CD14-positive monocyte (primary cell): Measurements from ENCODE around the gene GSE1. TPM values are rescaled to one million over a fixed set of nuclear protein-coding genes. Genes with fewer than 3 reads are reported as not detected.

Experiments used
- DNase-seq, 3 donors: peaks; one replicate each; pipeline ENCODE4 v3.0.0-alpha.2; 2011 to 2022
- H2AFZ ChIP-seq: 2 replicates; pipeline ENCODE4 v1.6.0; 2012; ENCODE audit warnings: mild to moderate bottlenecking, low read depth, low read length, inconsistent platforms; ENCODE audit not compliant: insufficient read depth, poor library complexity, severe bottlenecking
- H3K27ac ChIP-seq, 2 donors: 1 replicate in 1 of 2; 2 replicates in 1 of 2; pipeline ENCODE4 v1.5.1; 2012 to 2013; ENCODE audit warnings: low read length in 2 of 2, control low read depth in 1 of 2, inconsistent platforms in 1 of 2, low read depth in 1 of 2, mild to moderate bottlenecking in 1 of 2
- H3K27me3 ChIP-seq, 2 donors: one replicate each; pipeline versions ENCODE4 v1.6.0 to v1.6.1; 2011 to 2013; ENCODE audit warnings: low read length in 2 of 2; ENCODE audit not compliant: control insufficient read depth in 2 of 2, insufficient read depth in 2 of 2
- H3K36me3 ChIP-seq, 2 donors: replicated peaks in 1 of 2; 1 replicate in 1 of 2; 2 replicates in 1 of 2; pipeline versions ENCODE4 v1.5.1 to v1.6.1; 2012 to 2013; ENCODE audit warnings: low read length in 2 of 2, control low read depth in 1 of 2, inconsistent platforms in 1 of 2, mild to moderate bottlenecking in 1 of 2; ENCODE audit not compliant: insufficient read depth in 2 of 2, control insufficient read depth in 1 of 2
- H3K4me1 ChIP-seq, 2 donors: 1 replicate in 1 of 2; 2 replicates in 1 of 2; pipeline versions ENCODE4 v1.5.1 to v1.6.1; 2012 to 2013; ENCODE audit warnings: low read length in 2 of 2, control low read depth in 1 of 2, inconsistent platforms in 1 of 2, mild to moderate bottlenecking in 1 of 2, moderate library complexity in 1 of 2; ENCODE audit not compliant: insufficient read depth in 2 of 2, control insufficient read depth in 1 of 2
- H3K4me2 ChIP-seq: replicated peaks from 2 replicates; pipeline ENCODE3; 2012; ENCODE audit warnings: low read length, moderate library complexity, mild to moderate bottlenecking; ENCODE audit not compliant: poor library complexity, severe bottlenecking; ENCODE audit errors: extremely low read depth
- H3K4me3 ChIP-seq, 3 experiments: fragments of 200-600 bp in 1 of 3; sonication (generic) in 1 of 3; replicated peaks in 1 of 3; 1 replicate in 2 of 3; 2 replicates in 1 of 3; pipeline ENCODE4 v1.5.1; 2011 to 2013; ENCODE audit warnings: low read length in 3 of 3, mild to moderate bottlenecking in 3 of 3, control low read depth in 2 of 3, low read depth in 2 of 3, inconsistent platforms in 1 of 3, moderate library complexity in 1 of 3
- H3K79me2 ChIP-seq: 2 replicates; pipeline ENCODE4 v1.6.0; 2012; ENCODE audit warnings: mild to moderate bottlenecking, control low read depth, inconsistent platforms, low read length, moderate library complexity; ENCODE audit not compliant: insufficient read depth
- H3K9ac ChIP-seq: 2 replicates; pipeline ENCODE4 v1.6.0; 2017; ENCODE audit warnings: low read length, mild to moderate bottlenecking; ENCODE audit not compliant: insufficient read depth, poor library complexity, severe bottlenecking
- H3K9me3 ChIP-seq, 2 donors: replicated peaks in 1 of 2; 1 replicate in 1 of 2; 2 replicates in 1 of 2; pipeline versions ENCODE4 v1.5.1 to v1.6.1; 2012 to 2013; ENCODE audit warnings: low read length in 2 of 2, control low read depth in 1 of 2; ENCODE audit not compliant: control insufficient read depth in 1 of 2, insufficient read depth in 1 of 2
- H4K20me1 ChIP-seq: 2 replicates; pipeline ENCODE4 v1.6.0; 2012; ENCODE audit warnings: mild to moderate bottlenecking, low read length, control low read depth, moderate library complexity; ENCODE audit not compliant: insufficient read depth
- H3K27ac Mint-ChIP-seq, 7 donors: one replicate each; pipeline ENCODE4 v1.8.0; 2020; ENCODE audit warnings: mild to moderate bottlenecking in 7 of 7, mixed read lengths in 7 of 7, moderate library complexity in 6 of 7, inconsistent platforms in 2 of 7
- H3K27me3 Mint-ChIP-seq, 3 donors: one replicate each; pipeline ENCODE4 v1.8.0; 2021 to 2022; ENCODE audit warnings: low read depth in 3 of 3, mild to moderate bottlenecking in 3 of 3, mixed read lengths in 3 of 3, moderate library complexity in 3 of 3, inconsistent platforms in 1 of 3
- H3K36me3 Mint-ChIP-seq, 2 donors: one replicate each; pipeline ENCODE4 v1.8.0; 2020; ENCODE audit warnings: mixed read lengths in 2 of 2, inconsistent platforms in 1 of 2, mild to moderate bottlenecking in 1 of 2
- H3K4me1 Mint-ChIP-seq: one replicate; pipeline ENCODE4 v1.8.0; 2020; ENCODE audit warnings: mild to moderate bottlenecking, mixed read lengths
- H3K4me3 Mint-ChIP-seq, 2 donors: one replicate each; pipeline ENCODE4 v1.8.0; 2020; ENCODE audit warnings: mild to moderate bottlenecking in 2 of 2, mixed read lengths in 2 of 2, moderate library complexity in 1 of 2
- H3K9me3 Mint-ChIP-seq, 7 donors: one replicate each; pipeline ENCODE4 v1.8.0; 2020 to 2022; ENCODE audit warnings: mixed read lengths in 7 of 7, mild to moderate bottlenecking in 6 of 7, moderate library complexity in 6 of 7, inconsistent platforms in 2 of 7
- CTCF ChIP-seq: fragments of 200-600 bp; IDR thresholded peaks from one replicate; pipeline ENCODE4 v1.8.0; 2022; ENCODE audit warnings: antibody characterized with exemption, mild to moderate bottlenecking
- WGBS: methylation state at CpG from one replicate; pipeline ENCODE4 v1.1.5; 2013; ENCODE audit warnings: missing lambda C conversion rate; ENCODE audit not compliant: insufficient coverage; 5-methylcytosine and 5-hydroxymethylcytosine counted together
- intact Hi-C, 2 donors: fragments of 100-400 bp; cut with micrococcal nuclease; formaldehyde crosslinking; loops; one replicate each; pipeline versions ENCODE4 v1.15.0 to v1.15.1; 2023
- polyA plus RNA-seq, 3 donors: library from polyadenylated mRNA; depleted of rRNA in 1 of 3; unstranded in 2 of 3; stranded (reverse) in 1 of 3; fragments of 300-500 nt in 2 of 3; fragments of >200 nt in 1 of 3; fragmentation: Illumina TruSeq in 2 of 3; gene quantifications; 1 replicate in 2 of 3; 2 replicates in 1 of 3; pipeline ENCODE4 v1.2.3, GENCODE V29; 2012 to 2021

Gene GSE1
- polyA plus RNA-seq, 3 donors = 0.67 to 38.9 (median 0.86) TPM

DNA sequence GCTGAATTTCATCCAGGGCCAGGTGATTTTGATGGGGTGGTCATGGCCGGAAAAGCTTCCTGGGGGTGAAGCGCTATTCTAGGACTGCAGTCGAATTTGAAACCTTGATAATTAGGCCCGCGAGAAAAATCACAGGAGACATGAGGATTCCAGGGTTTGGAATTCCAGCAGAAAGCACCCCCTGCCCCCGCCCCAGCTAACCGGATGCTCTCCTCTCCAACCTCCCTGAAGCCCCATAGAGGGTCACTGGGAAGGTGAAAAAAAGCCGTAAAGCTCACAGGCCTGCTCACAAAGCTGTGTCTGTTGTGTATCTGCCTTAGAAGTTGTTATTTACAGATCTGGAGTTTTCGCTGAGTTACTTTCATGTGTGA, 76.8 kb downstream of the GSE1 start:
- no peak overlapping the region for H3K27ac Mint-ChIP-seq
- Histone ChIP-seq H3K4me2 (no peak overlapping the region), H3K4me1 (peaks cover 16 to 22% of the 10 kb centered on the region in 2 donors), H4K20me1 (no peaks in the 10 kb centered on the region), H3K27me3 (no peaks in the 10 kb centered on the region), H3K36me3 (no peaks in the 10 kb centered on the region), H2AFZ (no peak overlapping the region), H3K27ac (no peak overlapping the region), H3K9me3 (no peaks in the 10 kb centered on the region), H3K79me2 (peaks cover 28% of the 10 kb centered on the region), H3K9ac (no peak overlapping the region), H3K4me3 (no peak overlapping the region)
- H3K9me3 Mint-ChIP-seq = no peaks in the 10 kb centered on the region
- H3K36me3 Mint-ChIP-seq = peaks cover 2 to 16% of the 10 kb centered on the region in 2 donors
- DNase-seq = no peak
- no peak for TF ChIP-seq CTCF
- H3K4me1 Mint-ChIP-seq = peaks cover 23% of the 10 kb centered on the region
- H3K4me3 Mint-ChIP-seq = no peak overlapping the region
- peaks cover 13 to 15% (median 13%) of the 10 kb centered on the region in 3 donors for H3K27me3 Mint-ChIP-seq
- intact Hi-C loops = loop anchor here in 1 of 2 donors (5.0 kb wide), 1 partner anchor 73 kb away; no protein-coding TSS in a partner anchor
- 94% methylated on average over 7 of the region's 9 CpGs for whole genome bisulfite sequencing

GRCh38 chr16:85690469-85691064, 77.4 kb downstream of the GSE1 start:
- Histone ChIP-seq H3K36me3 (no peaks in the 10 kb centered on the region), H3K4me3 (no peak overlapping the region), H3K79me2 (peaks cover 28% of the 10 kb centered on the region), H3K4me1 (peaks cover 16 to 22% of the 10 kb centered on the region in 2 donors), H4K20me1 (no peaks in the 10 kb centered on the region), H3K9ac (no peak overlapping the region), H3K4me2 (no peak overlapping the region), H2AFZ (no peak overlapping the region), H3K27me3 (no peaks in the 10 kb centered on the region), H3K27ac (no peak overlapping the region), H3K9me3 (no peaks in the 10 kb centered on the region)
- H3K4me1 Mint-ChIP-seq = peaks cover 23% of the 10 kb centered on the region
- no peak for TF ChIP-seq CTCF
- H3K36me3 Mint-ChIP-seq = peaks cover 2 to 9% of the 10 kb centered on the region in 2 donors
- no peak overlapping the region for H3K4me3 Mint-ChIP-seq
- H3K27ac Mint-ChIP-seq = peak overlapping the region in 2 of 7 donors; percentile 15 to 21
- intact Hi-C loops = no loop called here
- H3K9me3 Mint-ChIP-seq = no peaks in the 10 kb centered on the region
- H3K27me3 Mint-ChIP-seq = peaks cover 13 to 15% (median 13%) of the 10 kb centered on the region in 3 donors
- 86% methylated on average over 4 of the region's 7 CpGs for WGBS
- DNase-seq = no peak
